Thoracic aorta (tissue), 2 donors: ENCODE data around the gene TMEM127. TPM values are rescaled to one million over a fixed set of nuclear protein-coding genes. Genes with fewer than 3 reads are reported as not detected.

ENCODE experiments used
- ATAC-seq: fragments of 150-250 bp; one replicate; pipeline ENCODE4 v1.8.0; 2017; ENCODE audit warnings: low read depth; ENCODE audit not compliant: insufficient number of reproducible peaks, low FRiP score
- DNase-seq: peaks from one replicate; pipeline ENCODE4 v3.0.0-alpha.2; 2020; ENCODE audit warnings: low spot score
- H3K27ac ChIP-seq, 2 donors: fragments of 200-600 bp; sonication (generic); 1 replicate in 1 of 2; 2 replicates in 1 of 2; pipeline ENCODE4 v1.5.1; 2016; ENCODE audit warnings: mild to moderate bottlenecking in 2 of 2, moderate library complexity in 2 of 2
- H3K27me3 ChIP-seq: fragments of 200-600 bp; sonication (generic); replicated peaks from 2 replicates; pipeline ENCODE4 v1.6.0; 2016; ENCODE audit warnings: mild to moderate bottlenecking; ENCODE audit not compliant: insufficient read depth
- H3K36me3 ChIP-seq: fragments of 200-600 bp; sonication (generic); one replicate; pipeline ENCODE4 v1.5.1; 2016
- H3K4me1 ChIP-seq, 2 donors: fragments of 200-600 bp; sonication (generic); 1 replicate in 1 of 2; 2 replicates in 1 of 2; pipeline versions ENCODE4 v1.5.1 to v1.6.0; 2016; ENCODE audit warnings: low read depth in 2 of 2, mild to moderate bottlenecking in 1 of 2; ENCODE audit not compliant: control insufficient read depth in 1 of 2
- H3K4me3 ChIP-seq: fragments of 200-600 bp; sonication (generic); 2 replicates; pipeline ENCODE4 v1.5.1; 2016; ENCODE audit warnings: mild to moderate bottlenecking
- H3K9me3 ChIP-seq: fragments of 200-600 bp; sonication (generic); 2 replicates; pipeline ENCODE4 v1.5.1; 2016
- total RNA-seq, 2 donors: library from RNA; depleted of rRNA; stranded (reverse); fragments of >200 nt; gene quantifications; one replicate each; pipeline versions ENCODE4 v1.1.0 to v1.2.3, GENCODE V29; 2016
- TF ChIP-seq, protein P1 (sequence below): fragments of 200-600 bp; sonication (generic); IDR thresholded peaks from one replicate; pipeline ENCODE4 v1.5.1; 2019; ENCODE audit warnings: antibody characterized with exemption

Gene TMEM127
- total RNA-seq, 2 donors from 2014 or later, result 50.8 to 52.4 TPM

DNA sequence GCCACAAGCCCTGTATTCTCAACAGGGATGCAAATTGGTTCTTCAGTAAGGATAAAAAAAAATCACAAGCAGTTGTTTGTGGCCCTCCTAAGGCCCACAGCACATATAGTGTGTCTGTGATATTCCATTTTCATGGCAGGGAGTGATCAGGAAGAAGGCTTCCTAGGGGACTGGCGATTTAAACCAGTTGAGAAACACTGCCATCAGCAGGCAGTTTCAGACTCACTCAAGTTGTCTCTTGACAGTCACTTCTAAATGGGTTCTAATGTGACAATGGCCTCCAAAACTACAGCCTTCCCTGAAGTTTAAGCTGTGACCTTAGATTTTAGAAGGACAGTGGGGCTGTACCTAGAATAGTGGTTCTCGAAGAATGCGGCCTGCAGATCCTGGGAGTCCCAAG is 6.2 kb upstream of the TMEM127 start:
- H3K4me1 ChIP-seq, result peaks cover 3 to 8% of the 10 kb centered on the region in 2 donors
- DNase-seq, result no peak
- TF ChIP-seq, protein P1, sequence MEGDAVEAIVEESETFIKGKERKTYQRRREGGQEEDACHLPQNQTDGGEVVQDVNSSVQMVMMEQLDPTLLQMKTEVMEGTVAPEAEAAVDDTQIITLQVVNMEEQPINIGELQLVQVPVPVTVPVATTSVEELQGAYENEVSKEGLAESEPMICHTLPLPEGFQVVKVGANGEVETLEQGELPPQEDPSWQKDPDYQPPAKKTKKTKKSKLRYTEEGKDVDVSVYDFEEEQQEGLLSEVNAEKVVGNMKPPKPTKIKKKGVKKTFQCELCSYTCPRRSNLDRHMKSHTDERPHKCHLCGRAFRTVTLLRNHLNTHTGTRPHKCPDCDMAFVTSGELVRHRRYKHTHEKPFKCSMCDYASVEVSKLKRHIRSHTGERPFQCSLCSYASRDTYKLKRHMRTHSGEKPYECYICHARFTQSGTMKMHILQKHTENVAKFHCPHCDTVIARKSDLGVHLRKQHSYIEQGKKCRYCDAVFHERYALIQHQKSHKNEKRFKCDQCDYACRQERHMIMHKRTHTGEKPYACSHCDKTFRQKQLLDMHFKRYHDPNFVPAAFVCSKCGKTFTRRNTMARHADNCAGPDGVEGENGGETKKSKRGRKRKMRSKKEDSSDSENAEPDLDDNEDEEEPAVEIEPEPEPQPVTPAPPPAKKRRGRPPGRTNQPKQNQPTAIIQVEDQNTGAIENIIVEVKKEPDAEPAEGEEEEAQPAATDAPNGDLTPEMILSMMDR, result no peak
- no peaks in the 10 kb centered on the region for H3K9me3 ChIP-seq
- peaks cover 51% of the 10 kb centered on the region for H3K36me3 ChIP-seq
- no peak for ATAC-seq
- no peak overlapping the region for H3K4me3 ChIP-seq
- H3K27me3 ChIP-seq, result no peaks in the 10 kb centered on the region
- H3K27ac ChIP-seq, result no peak overlapping the region

DNA sequence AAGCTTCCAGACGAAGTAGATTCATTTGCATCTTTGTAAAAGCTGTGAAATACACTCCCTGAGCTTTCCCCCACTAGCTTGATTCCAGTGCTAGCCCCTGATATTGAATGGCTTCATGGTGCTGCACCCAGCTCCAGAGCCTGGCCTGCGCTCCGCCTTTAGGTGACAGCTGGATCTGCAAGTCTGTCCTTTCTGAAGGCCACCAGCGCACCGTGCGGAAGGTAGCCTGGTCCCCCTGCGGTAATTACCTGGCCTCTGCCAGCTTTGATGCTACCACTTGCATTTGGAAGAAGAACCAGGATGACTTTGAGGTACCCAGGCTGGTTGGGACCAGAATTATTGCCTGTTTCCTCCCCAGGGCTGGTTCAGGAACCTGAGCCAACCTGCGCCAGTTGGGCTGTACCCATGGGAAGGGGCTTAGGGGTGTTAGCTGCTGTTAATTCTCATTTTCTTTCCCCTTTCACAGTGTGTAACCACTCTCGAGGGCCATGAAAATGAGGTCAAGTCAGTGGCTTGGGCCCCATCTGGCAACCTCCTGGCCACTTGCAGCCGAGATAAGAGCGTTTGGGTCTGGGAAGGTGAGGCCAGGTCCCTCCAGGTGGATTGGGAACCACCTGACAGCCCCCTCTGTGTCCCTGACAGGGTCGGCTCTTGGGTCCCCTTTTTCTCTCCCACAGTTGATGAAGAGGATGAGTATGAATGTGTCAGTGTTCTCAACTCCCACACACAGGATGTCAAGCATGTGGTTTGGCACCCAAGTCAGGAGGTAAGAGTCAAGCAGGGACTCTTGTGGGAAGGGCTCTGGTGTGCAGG is 1.6 kb upstream of the TMEM127 start:
- TF ChIP-seq, protein P1, result no peak
- Histone ChIP-seq H3K4me1 (peaks cover 22 to 36% of the 10 kb centered on the region in 2 donors), H3K27me3 (no peaks in the 10 kb centered on the region), H3K9me3 (no peaks in the 10 kb centered on the region), H3K36me3 (peaks cover 28% of the 10 kb centered on the region), H3K4me3 (peak overlapping the region; percentile 95), H3K27ac (no peak overlapping the region)
- no peak for ATAC-seq
- no peak for DNase-seq

DNA sequence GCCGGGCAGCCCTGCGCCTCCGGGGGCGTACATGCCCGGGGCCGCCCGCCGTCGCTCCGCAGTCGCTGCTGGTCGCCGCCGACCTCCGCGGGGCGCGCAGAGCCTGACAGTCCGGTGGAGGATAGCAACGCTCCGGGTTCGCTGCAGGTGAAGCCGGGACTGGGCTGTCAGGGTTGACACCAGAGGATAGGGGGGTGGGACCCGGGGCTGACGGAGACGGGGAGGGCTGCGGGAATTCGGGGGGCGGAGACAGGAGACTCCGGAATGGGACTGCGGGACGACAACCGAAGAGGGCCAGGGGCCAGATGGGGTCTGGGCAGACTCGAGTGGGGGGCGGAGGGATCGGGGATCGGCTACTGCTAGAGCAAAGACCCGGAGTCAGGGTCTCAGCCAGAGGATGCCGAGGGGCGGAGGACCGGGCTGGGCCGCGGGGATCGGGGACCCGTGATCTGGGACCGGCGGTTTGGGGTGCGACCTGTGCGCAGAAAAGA is 403 bp downstream of the TMEM127 start:
- peak; percentile 15 for DNase-seq

DNA sequence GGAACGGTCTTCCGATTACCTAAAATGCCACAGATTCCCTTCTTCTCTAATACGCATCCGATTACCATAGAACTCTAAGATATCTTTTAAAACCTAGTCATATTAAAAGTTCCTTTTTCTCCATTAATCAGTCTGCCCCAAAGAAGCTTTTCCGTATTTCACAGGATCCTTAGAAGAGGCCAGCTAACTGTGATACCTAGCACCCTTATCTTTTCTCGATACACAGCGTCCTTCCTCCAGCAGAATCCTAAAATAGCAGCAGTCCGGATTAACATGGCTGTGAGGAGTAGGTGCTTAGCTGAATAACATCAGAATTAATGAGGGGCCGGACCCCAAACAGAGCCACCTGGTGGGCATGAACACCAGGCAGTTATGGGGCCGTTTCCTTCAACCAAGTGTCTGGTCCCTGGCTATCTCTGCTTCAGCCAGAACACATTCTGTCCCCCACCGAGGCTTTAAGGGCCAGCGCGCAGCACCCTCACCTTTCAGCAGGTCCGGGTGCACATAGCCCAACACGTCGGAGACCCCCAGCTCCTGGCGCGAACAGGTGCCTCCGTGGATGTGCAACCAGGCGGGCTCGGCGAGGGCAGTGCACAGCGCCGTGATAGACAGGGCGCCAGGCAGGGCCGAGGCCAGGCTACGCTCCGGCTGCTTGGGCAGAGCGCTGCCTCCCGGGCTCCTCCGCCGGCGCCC is 995 bp downstream of the TMEM127 start:
- Histone ChIP-seq H3K4me3 (peak overlapping the region; percentile 95), H3K4me1 (peaks cover 39 to 61% of the 10 kb centered on the region in 2 donors), H3K27ac (peak overlapping the region; percentile 88 to 89), H3K36me3 (peaks cover 24% of the 10 kb centered on the region), H3K27me3 (no peaks in the 10 kb centered on the region), H3K9me3 (no peaks in the 10 kb centered on the region)
- TF ChIP-seq, protein P1, result no peak
- ATAC-seq (no peak), DNase-seq (no peak)

More for the DNA sequence above, 403 bp downstream of the TMEM127 start:
- peak; percentile 1 for ATAC-seq
- Histone ChIP-seq H3K4me1 (peaks cover 34 to 56% of the 10 kb centered on the region in 2 donors), H3K4me3 (peak overlapping the region; percentile 95), H3K27ac (peak overlapping the region; percentile 88 to 89), H3K36me3 (peaks cover 24% of the 10 kb centered on the region), H3K9me3 (no peaks in the 10 kb centered on the region), H3K27me3 (no peaks in the 10 kb centered on the region)
- TF ChIP-seq, protein P1, result no peak

DNA sequence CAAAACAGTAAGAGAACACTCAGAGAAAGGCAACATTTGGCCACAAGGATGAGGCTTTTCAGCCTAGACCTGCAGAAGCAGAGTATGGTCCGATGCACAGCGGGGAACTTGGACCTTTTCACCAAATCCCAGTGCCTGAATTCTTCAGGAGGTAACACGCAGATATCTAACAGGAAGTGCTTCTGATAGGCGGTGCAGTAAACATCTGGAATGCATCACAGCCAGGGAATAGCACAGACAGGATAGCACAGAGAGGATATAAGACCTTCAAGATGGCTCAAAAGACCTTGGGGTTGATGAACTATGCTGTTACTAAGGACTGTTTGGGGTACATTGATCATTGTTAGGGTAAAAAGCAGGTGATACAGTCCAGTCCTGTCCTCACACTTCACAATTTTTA is 1.7 kb downstream of the TMEM127 start:
- TF ChIP-seq, protein P1, result no peak
- ATAC-seq (no peak), DNase-seq (no peak)
- Histone ChIP-seq H3K36me3 (peaks cover 21% of the 10 kb centered on the region), H3K27me3 (no peaks in the 10 kb centered on the region), H3K4me3 (peak overlapping the region; percentile 95), H3K27ac (no peak overlapping the region), H3K4me1 (peaks cover 46 to 69% of the 10 kb centered on the region in 2 donors), H3K9me3 (no peaks in the 10 kb centered on the region)
